A673 (cell line): ENCODE measurements around the gene COG7.

ENCODE experiments used
- EZH2 ChIP-seq: fragments of 200-600 bp; sonication (generic); IDR thresholded peaks from 2 replicates; pipeline ENCODE4 v1.6.1; 2017; ENCODE audit warnings: borderline replicate concordance, low read depth, mild to moderate bottlenecking, mixed read lengths, antibody characterized with exemption, low read length; ENCODE audit not compliant: poor library complexity, severe bottlenecking
- TF ChIP-seq, protein P1 (sequence below): fragments of 300-800, 200-600 bp; sonication (generic); conservative IDR thresholded peaks from 2 replicates; pipeline ENCODE4 v1.5.1; 2017; ENCODE audit warnings: low read depth, mild to moderate bottlenecking, antibody characterized with exemption, low read length, moderate library complexity, mixed read lengths

DNA sequence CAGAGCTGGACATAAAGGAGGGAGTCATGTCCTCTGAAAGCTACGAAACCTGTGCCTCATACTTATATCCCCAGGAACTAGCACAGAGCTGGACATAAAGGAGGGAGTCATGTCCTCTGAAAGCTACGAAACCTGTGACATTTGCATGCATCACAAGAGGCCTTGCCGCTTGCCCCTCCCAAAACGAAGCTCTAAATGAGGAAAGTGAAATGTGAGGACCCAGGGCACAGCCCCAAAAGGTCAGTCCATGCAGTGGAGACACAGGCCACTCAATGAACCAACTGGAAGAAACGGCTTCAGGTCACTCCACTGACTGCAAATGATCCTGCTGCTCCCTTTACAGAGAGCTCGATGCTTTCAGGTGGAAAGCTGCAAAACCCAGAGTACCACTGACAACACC lies 38.3 kb downstream of the COG7 start:
- TF ChIP-seq, protein P1, sequence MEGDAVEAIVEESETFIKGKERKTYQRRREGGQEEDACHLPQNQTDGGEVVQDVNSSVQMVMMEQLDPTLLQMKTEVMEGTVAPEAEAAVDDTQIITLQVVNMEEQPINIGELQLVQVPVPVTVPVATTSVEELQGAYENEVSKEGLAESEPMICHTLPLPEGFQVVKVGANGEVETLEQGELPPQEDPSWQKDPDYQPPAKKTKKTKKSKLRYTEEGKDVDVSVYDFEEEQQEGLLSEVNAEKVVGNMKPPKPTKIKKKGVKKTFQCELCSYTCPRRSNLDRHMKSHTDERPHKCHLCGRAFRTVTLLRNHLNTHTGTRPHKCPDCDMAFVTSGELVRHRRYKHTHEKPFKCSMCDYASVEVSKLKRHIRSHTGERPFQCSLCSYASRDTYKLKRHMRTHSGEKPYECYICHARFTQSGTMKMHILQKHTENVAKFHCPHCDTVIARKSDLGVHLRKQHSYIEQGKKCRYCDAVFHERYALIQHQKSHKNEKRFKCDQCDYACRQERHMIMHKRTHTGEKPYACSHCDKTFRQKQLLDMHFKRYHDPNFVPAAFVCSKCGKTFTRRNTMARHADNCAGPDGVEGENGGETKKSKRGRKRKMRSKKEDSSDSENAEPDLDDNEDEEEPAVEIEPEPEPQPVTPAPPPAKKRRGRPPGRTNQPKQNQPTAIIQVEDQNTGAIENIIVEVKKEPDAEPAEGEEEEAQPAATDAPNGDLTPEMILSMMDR: no peak
- TF ChIP-seq EZH2: no peak
